ENCODE results near the gene FNTB. TPM values are rescaled to one million over a fixed set of nuclear protein-coding genes. Genes with fewer than 3 reads are reported as not detected.

The FNTB gene
- total RNA-seq, 1 experiment from 2014 or later: 20.7 TPM

DNA sequence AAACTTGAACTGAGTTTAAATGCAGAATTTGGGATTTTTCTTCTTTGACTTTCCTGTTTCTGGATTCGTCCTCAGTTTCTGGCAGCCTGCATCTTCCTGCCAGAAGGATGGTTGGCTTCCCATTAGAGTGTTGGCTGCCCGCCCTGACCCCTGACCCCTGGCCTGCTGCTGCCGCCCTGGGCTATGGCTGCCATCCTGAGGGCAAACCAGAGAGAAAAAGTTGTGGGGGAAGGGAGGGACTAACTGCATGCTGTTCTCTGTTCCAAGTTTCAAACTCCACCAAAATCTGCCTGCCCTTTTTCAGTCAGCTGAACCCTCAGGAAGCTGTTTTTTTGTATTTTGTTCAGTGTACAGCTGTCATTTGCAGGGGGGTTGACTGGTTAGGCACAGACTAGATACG lies 48.4 kb downstream of the FNTB start:
- H3K79me1 ChIP-seq (ENCODE audit: insufficient read depth, low read depth, low read length, poor library complexity, severe bottlenecking): no peaks in the 10 kb centered on the region
- H3K4me2 ChIP-seq (ENCODE audit: insufficient read depth, insufficient read length, low read length): no peak overlapping the region
- no peak overlapping the region for H2BK12ac ChIP-seq (ENCODE audit: insufficient read length, low read depth, low read length)
- H3K9me3 ChIP-seq (ENCODE audit: control insufficient read depth, low read depth, low read length): no peaks in the 10 kb centered on the region
- no peak overlapping the region for H4K5ac ChIP-seq (ENCODE audit: insufficient read length, low read depth, low read length)
- no peaks in the 10 kb centered on the region for H3K9me3 Mint-ChIP-seq
- H4K20me1 ChIP-seq (ENCODE audit: control insufficient read depth, insufficient read depth, insufficient read length): no peaks in the 10 kb centered on the region
- no peak overlapping the region for H3K4me3 Mint-ChIP-seq
- H4K91ac ChIP-seq (ENCODE audit: insufficient read length, low read depth, low read length): no peak overlapping the region
- H3K36me3 Mint-ChIP-seq (ENCODE audit: insufficient read depth in 1 of 3, low read depth in 3 of 3): peaks cover 4 to 30% (median 27%) of the 10 kb centered on the region in 3 experiments; a peak in 6 of 7 replicates
- no peak overlapping the region for H2AK5ac ChIP-seq (ENCODE audit: insufficient read length, low read length)
- H3K27me3 Mint-ChIP-seq (ENCODE audit: low read depth): no peaks in the 10 kb centered on the region
- H3K23ac ChIP-seq (ENCODE audit: insufficient read length, low read depth, low read length): no peak overlapping the region
- no peak overlapping the region for H3K4ac ChIP-seq (ENCODE audit: low read depth, low read length)
- H3K23me2 ChIP-seq (ENCODE audit: insufficient read length, low read depth, low read length, poor library complexity, severe bottlenecking): no peaks in the 10 kb centered on the region
- H3T11ph ChIP-seq (ENCODE audit: low read length): no peak overlapping the region
- no peak overlapping the region for H2BK20ac ChIP-seq (ENCODE audit: low read depth, low read length, poor library complexity, severe bottlenecking)
- H3K27ac Mint-ChIP-seq: no peak overlapping the region
- no peak for TF ChIP-seq CTCF (conservative IDR thresholded peaks at IDR 0.05)
- DNase-seq: no peak
- H2BK5ac ChIP-seq (ENCODE audit: insufficient read length, low read length): no peak overlapping the region
- no peak overlapping the region for H3K56ac ChIP-seq (ENCODE audit: insufficient read length, low read depth, low read length)
- no peak overlapping the region for H3K9ac ChIP-seq (ENCODE audit: extremely low read depth, insufficient read length, low read length)
- H3K79me2 ChIP-seq (ENCODE audit: insufficient read depth, low read length): no peaks in the 10 kb centered on the region
- H3K14ac ChIP-seq (ENCODE audit: insufficient read depth, low read length): no peak overlapping the region
- H3K4me1 ChIP-seq (ENCODE audit: insufficient read depth, low read length): no peaks in the 10 kb centered on the region
- H3K18ac ChIP-seq (ENCODE audit: insufficient read length, low read depth, low read length): no peak overlapping the region
- no CpG with 5 or more reads among the region's 4 CpGs for WGBS (ENCODE audit: extremely low coverage, insufficient read length, low lambda C conversion rate)
- H2BK15ac ChIP-seq (ENCODE audit: low read depth, low read length): no peak overlapping the region
- no peak overlapping the region for H2AFZ ChIP-seq (ENCODE audit: low read length)
- no peaks in the 10 kb centered on the region for H3K4me1 Mint-ChIP-seq
- no peak overlapping the region for H4K8ac ChIP-seq (replicated peaks; ENCODE audit: insufficient read length, low read depth, low read length)
- H2BK120ac ChIP-seq (ENCODE audit: low read depth, low read length, poor library complexity, severe bottlenecking): no peak overlapping the region
- no peaks in the 10 kb centered on the region for H3K27me3 ChIP-seq (ENCODE audit: insufficient read depth, low read length)
- H3K27ac ChIP-seq (ENCODE audit: insufficient read length, low read depth, low read length): no peak overlapping the region

Data from H9 (cell line).